GM12801 (cell line): ENCODE measurements around the gene STX1A.

Experiments
- TF ChIP-seq, protein P1 (sequence below): IDR thresholded peaks from one replicate; pipeline ENCODE4 v1.5.1; 2011; ENCODE audit warnings: control low read depth; ENCODE audit not compliant: insufficient read length; ENCODE audit errors: extremely low read depth

The STX1A gene

DNA sequence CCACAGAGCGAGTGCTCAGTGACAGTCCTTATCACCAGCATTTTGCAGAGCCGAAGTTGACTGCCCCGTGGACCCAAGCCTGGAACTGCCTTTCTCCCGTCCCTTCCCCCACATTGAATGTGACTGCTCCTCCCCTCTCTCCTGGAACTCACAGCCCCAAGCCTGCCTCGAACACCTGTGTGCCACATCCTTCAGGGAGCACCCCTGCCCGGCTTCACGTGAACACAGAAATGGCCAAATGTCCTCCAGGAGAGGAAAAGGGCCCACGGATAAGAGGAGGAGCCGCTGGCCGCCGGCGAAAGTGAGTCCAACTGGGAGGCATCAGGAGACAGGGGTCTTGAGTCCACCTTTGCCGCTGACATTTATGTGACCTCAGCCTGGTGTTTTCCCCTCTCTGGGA, 16.2 kb downstream of the STX1A start:
- TF ChIP-seq, protein P1, sequence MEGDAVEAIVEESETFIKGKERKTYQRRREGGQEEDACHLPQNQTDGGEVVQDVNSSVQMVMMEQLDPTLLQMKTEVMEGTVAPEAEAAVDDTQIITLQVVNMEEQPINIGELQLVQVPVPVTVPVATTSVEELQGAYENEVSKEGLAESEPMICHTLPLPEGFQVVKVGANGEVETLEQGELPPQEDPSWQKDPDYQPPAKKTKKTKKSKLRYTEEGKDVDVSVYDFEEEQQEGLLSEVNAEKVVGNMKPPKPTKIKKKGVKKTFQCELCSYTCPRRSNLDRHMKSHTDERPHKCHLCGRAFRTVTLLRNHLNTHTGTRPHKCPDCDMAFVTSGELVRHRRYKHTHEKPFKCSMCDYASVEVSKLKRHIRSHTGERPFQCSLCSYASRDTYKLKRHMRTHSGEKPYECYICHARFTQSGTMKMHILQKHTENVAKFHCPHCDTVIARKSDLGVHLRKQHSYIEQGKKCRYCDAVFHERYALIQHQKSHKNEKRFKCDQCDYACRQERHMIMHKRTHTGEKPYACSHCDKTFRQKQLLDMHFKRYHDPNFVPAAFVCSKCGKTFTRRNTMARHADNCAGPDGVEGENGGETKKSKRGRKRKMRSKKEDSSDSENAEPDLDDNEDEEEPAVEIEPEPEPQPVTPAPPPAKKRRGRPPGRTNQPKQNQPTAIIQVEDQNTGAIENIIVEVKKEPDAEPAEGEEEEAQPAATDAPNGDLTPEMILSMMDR = no peak

GRCh38 chr7:73702665-73703064, 16.8 kb downstream of the STX1A start:
- TF ChIP-seq, protein P1 = no peak

GRCh38 chr7:73702226-73702625, 17.2 kb downstream of the STX1A start:
- TF ChIP-seq, protein P1 = no peak

DNA sequence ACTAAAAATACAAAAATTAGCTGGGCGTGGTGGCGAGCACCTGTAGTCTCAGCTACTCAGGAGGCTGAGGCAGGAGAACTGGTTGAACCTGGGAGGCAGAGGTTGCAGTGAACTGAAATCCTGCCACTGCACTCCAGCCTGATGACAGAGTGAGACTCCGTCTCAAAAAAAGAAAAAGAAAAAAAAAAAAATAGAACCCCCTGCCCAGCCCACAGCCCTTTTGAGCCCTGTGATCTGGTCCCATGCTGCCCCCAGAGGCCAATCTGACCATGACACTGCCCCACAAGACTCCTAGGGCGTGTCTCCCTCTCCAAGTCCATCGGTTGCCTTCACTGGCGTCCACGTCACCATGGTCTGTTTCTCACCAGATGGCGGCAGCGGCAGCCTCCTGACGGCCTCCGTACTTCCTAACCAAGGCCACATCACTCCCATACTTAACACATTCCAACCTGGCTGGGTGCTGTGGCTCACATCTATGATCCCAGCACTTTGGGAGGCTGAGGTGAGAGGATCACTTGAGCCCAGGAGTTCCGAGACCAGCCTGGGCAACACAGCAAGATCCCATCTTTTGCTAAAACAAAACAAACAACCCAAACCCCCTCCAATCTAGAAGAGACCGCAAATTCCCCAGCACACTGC, 18.0 kb downstream of the STX1A start:
- TF ChIP-seq, protein P1 = no peak

DNA sequence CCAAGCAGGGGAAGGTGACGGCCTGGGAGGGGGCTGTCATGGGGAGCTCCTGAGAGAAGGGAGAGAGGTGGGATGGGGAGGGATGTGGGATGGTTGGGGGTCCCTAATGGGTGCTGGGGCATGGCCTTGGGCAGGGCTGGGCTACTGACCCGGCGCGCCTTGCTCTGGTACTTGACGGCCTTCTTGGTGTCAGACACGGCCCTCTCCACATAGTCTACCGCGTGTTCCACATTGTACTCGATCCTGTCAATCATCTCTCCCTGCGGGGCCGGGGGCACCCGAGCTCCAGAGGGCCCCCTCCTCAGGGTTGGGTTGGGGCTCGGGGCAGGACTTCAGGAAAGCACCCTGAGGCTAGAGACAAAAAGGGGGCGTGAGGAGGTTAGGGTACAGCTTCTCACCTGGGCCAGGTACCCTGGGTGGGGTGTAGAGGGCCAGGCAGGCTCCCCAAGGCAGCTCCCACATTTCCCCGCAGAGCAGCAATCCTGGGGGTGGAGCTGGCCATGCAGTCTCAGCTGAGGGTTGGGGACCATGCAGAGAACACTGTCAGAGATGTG, 18.8 kb downstream of the STX1A start:
- TF ChIP-seq, protein P1 = no peak

GRCh38 chr7:73700069-73700423, 19.4 kb downstream of the STX1A start:
- TF ChIP-seq, protein P1 = no peak

GRCh38 chr7:73699370-73700068, 19.9 kb downstream of the STX1A start:
- TF ChIP-seq, protein P1 = no peak
